NCI-H1092 treated with DMSO at 0.1 percent for 48 hours (cell line): ENCODE results near the gene CDHR2.
"Not testable (repeated sequence)": the region's sequence is repeated elsewhere in the genome, so short reads cannot be mapped to it uniquely, and the experiment has no call there.

Source experiments
- DNase-seq: peaks from one replicate; lab custom pipeline; 2025; lab: John Stamatoyannopoulos, UW

CDHR2 gene

DNA sequence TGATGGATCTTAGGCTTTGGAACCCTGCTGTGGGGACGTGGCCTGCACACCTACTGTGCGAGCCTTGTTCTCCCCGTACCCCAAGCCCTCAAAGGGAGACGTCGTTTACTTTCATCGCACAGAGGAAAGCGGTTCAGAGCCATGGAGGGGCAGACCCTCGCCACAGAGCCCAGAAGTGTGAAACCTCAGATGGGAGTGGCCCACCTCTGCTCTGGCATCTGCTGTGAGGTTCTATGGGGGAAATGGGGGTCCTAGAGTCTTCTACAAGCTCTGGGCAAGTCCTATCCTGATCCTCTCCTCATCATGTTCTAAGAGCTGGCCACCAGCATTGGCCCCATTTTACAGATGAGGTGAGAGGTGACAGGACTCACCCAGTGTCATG is 8.2 kb upstream of the CDHR2 start:
- no peak for DNase-seq

DNA sequence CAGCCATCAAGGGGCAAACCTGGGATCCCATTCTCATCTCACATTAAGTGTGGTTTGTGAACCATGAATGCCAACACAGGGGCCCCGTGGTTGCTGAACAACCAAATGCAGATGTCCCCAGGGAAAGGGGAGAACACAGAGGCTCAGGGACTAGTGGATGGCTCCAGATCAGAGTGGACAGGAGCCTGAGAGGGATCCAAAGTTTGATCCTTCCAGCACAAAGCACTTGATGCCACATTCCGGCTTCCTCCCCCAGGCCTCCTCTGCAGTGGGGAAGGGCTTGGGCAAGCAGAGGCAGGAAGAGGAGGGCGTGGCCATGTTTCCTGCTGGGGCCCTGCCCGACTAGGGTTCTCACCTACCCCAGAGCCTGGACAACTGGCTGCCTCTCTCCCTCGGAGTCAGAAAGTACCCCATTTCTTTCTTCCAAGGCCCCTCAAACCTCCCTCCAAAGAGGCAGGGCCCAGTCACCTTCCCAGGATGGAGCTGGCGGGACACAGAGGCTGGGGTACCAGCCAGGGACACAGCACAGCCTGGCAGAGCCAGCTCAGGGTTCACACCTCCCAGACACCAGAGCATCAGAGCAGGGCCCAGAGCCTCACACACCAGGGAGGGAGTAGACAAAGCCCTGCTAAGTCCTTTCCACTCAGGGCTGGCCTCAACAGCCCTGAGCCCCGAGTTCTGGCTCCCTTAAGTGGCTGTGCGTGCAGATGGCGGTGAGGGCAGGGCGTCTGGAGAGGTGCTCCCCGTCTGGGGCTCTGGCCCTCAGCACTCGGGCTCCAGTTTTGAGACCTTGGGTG is 7.6 kb upstream of the CDHR2 start:
- no peak for DNase-seq

DNA sequence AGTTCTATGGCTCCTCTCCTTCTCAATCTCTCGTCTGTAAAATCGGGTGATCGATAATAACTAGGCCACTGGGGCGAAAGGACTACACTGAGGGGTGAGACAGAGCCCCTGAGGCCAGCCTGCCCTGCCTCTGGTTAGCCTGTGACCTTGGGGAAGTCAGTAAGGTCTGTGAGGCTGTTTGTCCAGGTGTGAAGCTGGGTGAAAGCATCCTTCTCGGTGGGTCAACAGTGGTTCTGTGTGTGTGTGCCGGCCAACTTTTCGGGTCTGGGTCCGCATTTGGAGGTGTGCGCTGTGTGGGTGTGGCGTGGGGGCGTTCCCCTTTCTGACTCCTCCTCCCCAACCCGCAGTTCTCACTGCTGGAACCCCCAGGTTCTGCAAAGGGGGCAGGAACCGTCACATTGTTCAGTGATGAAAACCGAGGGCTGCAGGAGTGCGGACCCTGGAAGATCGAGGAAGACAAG is 7.0 kb upstream of the CDHR2 start:
- DNase-seq: no peak

DNA sequence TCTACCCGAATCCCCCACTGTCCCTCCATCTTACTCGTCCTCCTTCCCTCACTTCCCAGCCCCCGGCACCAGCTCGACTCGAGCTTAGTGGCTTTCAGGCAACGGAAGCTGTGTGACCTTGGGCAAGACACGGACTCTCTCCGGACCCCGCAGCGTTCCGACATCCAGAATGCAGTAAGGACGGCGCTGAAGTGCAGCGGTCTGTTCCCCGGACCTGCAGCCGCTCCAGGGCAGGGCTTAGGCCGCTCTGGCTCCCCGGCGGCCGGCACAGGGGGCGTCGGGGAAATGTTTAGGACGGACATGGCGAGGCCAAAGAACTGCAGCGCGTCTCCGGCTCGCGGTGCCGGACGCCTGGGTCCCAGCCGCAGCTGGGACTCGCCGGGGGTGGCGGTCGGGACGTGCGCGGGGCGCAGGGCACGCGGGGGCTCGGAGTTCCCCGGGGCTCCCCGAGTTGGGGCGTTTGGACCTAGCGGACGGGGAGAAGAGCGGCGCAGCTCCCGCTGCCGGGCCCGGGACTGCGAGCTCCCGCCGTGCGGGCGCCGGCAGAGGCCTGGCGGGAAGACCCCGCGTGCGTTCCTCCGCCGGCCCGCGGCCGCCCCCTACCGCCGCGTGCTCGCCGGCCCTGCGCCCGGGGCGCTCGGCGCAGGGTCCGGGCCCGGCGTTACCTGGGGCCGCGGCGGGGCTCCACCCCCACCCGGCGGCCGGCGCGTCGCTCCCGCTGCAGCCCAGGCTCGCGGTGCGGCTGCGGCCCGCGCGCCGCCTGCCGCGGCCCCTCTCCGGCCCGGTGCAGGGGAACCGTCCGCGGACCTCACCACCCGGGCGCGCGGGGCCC is 6.3 kb upstream of the CDHR2 start:
- no peak for DNase-seq

DNA sequence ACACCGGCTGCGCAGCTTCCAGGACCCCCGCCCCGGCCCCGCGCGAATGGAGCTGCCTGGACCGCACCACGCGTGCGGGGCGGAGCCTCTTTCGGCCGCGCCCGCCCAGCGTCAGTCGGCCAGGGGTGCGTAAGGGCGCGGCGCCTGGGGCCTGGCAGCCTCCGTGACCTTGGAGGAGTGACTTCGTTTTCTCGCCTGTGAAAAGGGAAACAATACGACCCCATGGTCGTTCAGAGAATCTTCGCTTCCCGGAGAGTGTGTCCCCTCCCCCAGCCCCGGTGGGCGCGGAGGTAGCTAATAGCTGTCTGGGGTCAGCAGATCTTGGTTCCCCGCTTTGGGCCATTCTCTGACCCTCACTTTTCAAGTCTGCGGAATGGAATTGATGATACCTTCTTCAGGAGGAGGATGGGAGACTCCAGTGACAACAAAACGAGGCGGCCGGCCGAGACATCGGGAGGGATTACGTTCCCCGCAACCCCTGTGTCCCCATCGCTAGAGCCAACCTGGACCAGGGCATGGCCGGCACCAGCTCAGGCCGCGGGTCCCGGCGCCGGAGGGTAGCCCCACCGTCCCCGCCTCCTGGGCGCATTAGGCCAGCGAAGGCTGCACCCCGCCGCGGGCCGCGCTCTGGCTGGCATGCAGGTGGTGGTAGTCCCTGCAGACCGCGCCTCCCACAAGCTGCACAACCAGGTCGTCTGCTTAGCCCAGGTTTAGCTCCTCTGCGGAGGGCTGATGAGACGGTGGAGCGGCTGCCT is 5.5 kb upstream of the CDHR2 start:
- peak; percentile 30 for DNase-seq

DNA sequence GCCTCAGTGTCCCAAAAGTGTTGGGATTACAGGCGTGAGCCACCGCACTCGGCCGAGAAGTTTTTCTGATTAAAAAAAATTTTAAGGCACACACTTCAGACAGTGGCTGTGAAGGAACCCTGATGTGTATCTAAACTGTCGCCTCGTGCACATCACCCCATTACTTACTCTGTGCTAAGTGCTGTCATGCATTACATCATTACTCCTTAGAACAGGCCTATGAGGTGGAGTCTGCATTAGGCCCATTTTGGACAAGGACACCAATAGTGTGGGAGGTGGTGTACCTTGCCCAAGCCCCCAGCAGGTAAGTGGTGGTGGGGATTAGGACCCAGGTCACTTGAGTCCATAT is 3.8 kb upstream of the CDHR2 start:
- DNase-seq: no peak

DNA sequence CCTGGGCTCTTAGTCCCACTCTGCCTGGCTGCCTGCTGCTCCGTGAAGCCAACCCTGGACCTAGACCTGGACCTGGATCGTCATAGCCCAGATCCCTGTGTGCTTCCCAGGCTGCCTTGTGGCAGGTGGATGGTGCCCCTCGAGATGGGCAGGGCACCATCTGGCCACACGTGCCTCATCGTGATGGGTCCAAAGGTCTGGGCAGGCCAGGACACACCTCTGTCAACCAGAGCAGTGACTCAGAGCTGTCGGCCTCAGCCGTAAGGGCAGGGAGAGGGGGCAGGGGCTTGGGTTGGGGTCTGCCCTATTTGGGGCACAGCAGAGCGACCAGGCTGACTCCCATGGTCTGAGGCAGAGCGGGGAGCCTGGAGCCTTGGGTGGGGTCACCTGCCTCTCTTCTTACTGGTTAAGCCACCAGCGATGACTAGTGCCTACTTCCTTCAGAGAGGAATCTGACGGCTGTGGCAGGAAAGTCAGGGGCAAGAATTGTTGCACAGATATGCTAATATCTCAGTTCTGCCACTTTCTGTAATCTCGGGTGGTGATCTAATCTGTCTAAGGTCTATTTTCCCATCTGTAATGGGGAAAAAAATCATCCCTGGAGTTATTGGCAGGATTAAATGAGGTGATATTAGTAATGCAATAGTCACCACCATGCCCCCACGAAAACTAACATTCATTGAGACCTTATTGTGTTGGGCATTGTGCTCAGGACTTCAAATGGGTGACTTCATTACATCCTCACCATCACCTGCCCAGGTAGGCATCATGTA is 3.2 kb upstream of the CDHR2 start:
- no peak for DNase-seq

DNA sequence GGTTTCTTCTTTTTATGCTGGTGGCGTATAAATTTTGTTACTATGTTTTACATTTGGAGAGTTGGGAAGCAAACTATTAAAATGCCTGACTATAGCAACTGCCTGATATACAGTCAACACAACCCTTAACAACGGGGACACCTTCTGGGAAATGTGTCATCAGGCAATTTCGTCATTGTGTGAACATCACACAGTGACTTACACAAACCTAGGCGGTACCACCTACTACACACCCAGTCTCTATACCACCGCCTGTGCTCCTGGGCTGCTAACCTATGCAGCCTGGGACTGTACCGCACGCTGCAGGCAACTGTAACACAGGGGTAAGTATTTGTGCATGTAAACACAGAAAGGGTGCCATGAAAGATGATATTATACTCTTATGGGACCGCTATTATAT is 1.3 kb upstream of the CDHR2 start:
- no peak for DNase-seq

DNA sequence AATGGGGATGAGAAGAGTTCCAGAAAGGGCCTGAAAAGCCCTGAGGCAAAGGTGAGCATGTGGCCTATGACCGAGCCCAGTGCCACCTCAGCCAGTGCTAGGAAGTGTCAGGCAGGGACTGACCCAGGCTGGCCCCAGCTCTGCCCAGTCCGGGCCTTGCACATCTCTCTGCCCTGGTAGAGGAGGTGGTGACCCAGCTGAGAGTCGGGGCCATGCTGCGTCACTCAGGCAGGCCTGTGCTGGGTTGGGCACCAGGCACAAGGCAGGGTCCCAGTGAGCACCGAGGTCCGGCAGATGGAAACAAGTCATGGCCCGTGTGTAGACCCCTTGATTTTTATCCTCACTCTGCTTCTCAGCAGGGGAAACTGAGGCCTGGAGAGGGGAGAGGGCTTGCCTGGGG is 729 bp downstream of the CDHR2 start:
- no peak for DNase-seq

DNA sequence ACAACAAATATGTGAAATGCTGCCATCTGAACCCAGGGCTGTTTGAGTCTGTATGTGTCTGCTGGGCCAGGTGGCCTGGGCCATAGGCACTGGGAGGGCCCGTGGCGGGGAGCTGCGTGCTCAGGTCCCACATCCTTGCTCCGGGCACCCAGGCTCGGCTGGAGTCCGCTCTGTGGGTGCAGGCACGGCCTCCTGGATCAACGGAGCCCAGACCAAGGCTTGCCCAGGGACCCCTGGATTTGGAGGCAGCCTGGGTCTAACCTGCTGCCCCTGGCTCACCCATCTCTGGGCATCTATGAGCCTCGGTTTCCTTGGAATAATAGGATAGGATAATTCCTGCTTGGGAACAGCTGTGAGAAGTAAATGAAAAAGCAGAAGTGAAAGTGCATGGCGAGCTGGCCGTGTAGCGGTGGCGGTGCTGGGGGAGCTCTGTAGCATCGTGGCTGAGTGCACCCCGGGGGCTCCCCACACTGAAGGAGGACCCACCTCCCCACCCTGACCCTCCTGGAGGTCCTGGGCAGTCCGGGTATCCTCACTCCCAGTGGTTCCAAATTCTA is 1.2 kb downstream of the CDHR2 start:
- no peak for DNase-seq

DNA sequence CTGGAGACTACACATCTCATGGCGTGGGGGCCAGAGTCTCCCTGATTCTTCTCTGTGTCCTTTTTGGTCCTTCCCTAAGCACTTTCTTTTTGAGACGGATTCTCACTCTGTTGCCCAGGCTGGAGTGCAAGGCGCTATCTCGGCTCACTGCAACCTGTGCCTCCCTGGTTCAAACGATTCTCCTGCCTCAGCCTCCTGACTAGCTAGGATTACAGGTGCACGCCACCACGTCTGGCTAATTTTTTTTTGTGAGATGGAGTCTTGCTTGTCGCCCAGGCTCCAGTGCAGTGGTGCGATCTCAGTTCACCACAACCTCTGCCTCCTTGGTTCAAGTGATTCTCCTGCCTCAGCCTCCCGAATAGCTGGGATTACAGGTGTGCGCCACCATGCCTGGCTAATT is 1.8 kb downstream of the CDHR2 start:
- DNase-seq: not testable (repeated sequence)

DNA sequence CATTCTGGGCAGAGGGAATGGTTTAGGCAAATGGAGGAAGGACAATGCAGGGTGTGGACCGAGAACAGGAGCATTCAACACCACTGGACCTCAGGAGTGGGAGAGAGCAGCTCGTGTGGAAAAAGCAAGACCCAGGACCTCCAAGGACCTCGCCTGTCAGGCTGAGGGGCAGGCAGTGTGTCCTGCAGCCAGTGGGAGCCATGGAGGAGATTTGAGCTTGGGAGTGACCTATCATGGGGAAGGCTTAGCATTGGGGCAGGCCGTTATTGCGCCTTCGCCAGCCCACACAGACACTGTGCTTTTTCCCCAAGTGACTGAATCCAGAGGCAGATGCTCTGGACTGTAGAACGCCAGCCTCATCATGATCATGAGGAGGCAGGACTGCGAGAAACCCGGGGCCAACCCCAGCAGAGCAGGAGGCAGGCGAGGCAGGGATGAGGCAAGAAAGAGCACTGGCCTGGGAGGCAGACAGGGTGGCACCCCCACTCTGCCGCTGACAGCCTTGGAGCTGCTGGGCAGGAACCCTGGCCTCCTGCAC is 3.3 kb downstream of the CDHR2 start:
- no peak for DNase-seq

DNA sequence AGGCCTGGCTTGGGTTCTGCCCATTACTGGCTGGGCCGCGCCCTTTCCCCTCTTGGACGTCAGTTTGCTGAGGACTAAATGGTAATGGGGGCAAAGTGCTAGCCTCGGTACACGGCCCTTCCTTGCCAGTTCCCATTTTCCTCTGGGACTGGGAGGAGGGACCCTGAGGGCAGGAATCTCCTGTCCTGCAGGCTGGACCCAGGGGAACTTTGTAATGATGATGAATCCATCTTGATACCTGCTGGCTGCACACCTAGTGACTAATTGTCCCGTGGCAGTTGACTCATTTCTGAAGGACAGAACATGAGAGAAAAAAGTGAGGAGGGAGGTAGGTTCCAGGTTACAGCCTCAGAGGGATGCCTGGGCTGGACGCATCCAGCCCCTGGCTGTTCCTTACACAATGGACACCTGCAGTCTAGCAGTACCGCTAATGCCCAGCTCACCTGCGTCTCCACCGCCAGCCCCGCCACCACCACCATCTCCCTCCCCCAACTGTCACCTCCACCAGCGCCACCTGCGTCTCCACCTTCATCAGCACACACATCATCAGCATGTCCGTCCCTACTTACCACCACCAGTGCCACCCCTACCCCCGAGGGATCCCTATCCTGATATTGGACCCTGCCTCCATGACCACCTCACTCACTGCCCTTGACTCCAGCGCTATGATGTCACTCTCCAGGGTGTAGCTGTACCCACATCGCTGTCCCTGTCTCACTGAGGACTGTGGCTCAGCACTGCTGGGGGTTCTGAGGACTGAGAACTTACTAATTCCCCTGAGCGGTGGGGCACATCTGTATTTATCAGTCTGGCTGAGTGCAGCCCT is 4.3 kb downstream of the CDHR2 start:
- DNase-seq: no peak

DNA sequence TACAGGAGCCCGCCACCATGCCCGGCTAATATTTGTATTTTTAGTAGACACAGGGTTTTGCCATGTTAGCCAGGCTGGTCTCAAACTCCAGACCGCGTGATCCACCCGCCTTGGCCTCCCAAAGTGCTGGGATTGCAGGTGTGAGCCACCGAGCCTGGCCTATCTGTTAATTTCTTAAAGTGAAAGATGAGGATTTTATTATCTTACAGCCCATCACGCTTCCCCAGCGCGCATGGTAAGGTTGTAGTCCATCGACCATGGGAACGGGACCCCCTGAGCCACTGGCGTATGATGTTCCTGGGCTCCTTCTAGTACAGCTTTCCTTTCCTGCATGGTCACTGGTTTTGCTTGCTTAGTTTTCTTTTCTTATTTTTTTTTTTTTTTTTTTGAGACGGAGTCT is 8.7 kb downstream of the CDHR2 start:
- DNase-seq: no peak

DNA sequence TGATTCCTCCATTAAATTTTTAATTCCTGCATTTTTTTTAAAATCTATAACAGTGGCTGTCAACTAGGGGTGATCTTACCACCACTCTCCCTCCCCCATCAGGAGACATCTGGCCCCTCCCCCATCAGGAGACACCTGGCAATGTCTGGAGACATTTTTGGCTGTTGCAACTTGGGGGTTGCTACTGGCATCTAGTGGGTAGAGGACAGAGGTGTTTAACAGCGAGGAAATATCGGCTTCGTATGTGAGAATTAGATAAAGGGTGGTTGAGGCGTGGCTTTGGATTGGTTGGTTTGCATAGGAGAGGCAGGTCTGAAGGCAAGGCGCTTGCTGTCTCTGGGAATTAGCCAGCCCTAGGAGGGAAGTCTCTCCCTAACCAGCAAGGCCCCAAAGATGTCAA is 10.5 kb downstream of the CDHR2 start:
- DNase-seq: no peak

DNA sequence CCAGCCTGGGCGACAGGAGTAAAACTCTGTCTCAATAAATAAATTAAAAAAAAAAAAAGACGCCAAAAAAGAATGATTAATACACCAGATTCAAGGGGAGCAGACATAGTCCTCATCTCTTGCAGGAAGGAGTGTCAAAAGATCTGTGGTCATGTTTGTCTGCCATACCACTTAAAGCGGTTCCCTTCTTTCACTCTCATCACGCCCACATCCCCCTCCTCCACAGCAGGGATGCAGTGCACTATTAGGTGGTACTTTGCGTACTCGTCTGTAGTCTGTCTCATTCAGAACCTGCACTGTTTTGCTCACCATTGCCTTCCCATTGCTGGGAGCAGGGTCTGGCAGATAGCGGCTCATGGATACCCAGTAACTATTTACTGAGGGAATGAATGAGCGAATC is 11.2 kb downstream of the CDHR2 start:
- DNase-seq: no peak

DNA sequence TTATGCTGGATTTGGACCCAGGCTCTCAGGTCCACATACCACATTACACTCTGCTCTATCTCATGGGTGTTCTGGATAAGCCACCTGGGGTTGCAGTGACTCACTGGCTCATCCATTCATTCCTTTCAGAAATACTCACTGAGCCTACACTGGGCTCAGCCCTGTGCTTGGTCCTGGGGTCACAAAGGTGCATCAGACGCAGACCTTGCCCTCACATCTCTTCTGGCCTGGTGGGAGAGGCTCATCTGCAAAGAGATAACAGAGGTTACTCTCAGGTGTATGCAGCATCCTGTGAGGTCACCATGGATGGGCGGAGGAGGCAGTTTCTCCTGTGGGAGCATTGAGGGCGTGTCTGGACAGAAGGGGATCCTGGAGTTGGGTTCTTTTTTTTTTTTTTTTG is 12.1 kb downstream of the CDHR2 start:
- DNase-seq: no peak

DNA sequence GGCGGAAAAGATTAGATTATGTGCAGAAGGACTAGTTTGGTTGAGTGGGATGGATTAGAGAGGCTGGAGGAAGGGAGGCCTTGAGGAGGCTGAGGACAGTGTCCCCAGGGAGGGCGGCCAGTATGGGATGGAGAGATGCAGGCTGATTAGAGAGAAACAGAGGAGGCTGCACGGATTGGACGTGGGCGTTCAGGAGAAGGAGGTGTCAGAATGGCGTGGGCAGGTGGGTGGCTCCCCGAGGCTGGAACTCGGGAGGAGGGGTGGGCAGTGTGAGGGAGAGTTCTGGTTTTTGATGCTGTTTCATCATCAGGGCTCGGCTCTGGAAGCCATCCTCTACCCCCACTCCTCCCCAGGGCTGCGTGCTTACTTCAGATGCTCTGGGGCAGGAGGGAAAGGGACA is 13.0 kb downstream of the CDHR2 start:
- DNase-seq: no peak

DNA sequence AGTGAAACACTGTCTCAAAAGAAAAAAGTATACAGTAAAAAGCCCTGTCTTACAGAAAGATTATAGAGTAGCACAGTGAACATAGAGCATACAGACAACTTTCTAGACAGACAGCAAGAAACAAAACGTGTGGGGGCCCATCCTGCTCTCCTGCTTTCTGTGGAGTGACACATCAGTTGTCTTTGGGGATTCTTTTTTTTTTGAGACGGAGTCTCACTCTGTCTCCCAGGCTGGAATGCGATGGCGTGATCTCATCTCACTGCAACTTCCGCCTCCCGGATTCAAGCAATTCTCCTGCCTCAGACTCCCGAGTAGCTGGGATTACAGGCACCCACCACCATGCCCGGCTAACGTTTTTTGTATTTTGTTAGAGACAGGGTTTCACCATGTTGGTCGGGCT is 14.9 kb downstream of the CDHR2 start:
- no peak for DNase-seq

DNA sequence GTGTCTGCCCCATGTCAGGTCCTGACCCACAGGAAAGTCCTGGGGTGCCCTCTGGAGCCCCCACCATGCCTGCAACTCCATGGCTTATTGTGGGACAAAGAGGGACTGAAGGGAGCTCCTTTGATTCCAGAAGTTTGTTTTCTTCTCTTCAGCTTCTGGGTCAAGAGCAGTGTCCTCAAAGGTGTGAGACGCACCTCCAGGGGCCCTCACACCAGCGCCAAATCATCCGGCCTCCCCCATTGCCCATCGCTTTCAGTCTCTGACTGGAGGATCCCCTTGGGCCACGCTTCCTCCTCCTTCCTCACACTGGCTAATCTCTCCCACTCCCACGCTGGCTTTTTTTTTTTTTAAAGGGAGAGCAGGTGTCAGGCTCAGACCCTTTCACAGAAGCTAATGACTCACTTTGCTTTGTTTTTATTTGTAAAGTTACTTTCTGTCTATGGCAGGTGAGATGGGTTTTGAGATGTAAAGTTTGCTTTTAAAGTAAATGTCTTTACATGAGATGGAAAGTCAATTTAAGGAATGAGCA is 16.7 kb downstream of the CDHR2 start:
- DNase-seq: no peak
